GM10266 (cell line): ENCODE results near the gene ACTR2.
A peak's percentile ranks its signal among the peaks of the same experiment; 100 is the strongest.

Experiments used
- DNase-seq: peaks from one replicate; pipeline ENCODE4 v3.0.0; 2012; ENCODE audit errors: extremely low spot score
- CTCF ChIP-seq: IDR thresholded peaks from 2 replicates; pipeline ENCODE4 v1.5.1; 2012; ENCODE audit warnings: mild to moderate bottlenecking, low read depth; ENCODE audit not compliant: control insufficient read depth, insufficient read depth; ENCODE audit errors: missing control alignments

ACTR2 gene

GRCh38 chr2:65261676-65262075 is 34.0 kb downstream of the ACTR2 start:
- no peak for TF ChIP-seq CTCF
- DNase-seq: no peak

- TF ChIP-seq CTCF: no peak
- DNase-seq: no peak
These were observed 35.6 kb downstream of the ACTR2 start for GRCh38 chr2:65263262-65263661.

- no peak for DNase-seq
These were observed 36.4 kb downstream of the ACTR2 start for GRCh38 chr2:65263986-65264385.

GRCh38 chr2:65264821-65265670 is 37.4 kb downstream of the ACTR2 start:
- TF ChIP-seq CTCF: peak; percentile 56
- no peak for DNase-seq

More at GRCh38 chr2:65263986-65264385, 36.4 kb downstream of the ACTR2 start:
- no peak for TF ChIP-seq CTCF

GRCh38 chr2:65265671-65266045 is 38.0 kb downstream of the ACTR2 start:
- DNase-seq: no peak
- no peak for TF ChIP-seq CTCF

GRCh38 chr2:65267008-65267407 is 39.4 kb downstream of the ACTR2 start:
- no peak for DNase-seq
- TF ChIP-seq CTCF: no peak

GRCh38 chr2:65268957-65269356 is 41.3 kb downstream of the ACTR2 start:
- no peak for TF ChIP-seq CTCF
- DNase-seq: no peak
